ENCODE data around the gene SULF2.

GRCh38 chr20:47645632-47646031, 139.6 kb downstream of the SULF2 start:
- TF ChIP-seq CTCF (IDR thresholded peaks at IDR 0.05) (no peak), EZH2 (IDR thresholded peaks at IDR 0.05) (no peak)
